Head of caudate nucleus (tissue), 42 donors: ENCODE data around the gene EIF4E1B.
"Not testable (repeated sequence)": the region's sequence is repeated elsewhere in the genome, so short reads cannot be mapped to it uniquely, and the experiment has no call there.

Source experiments
- DNase-seq, 42 donors: peaks; one replicate each; pipeline versions ENCODE4 v3.0.0 to v3.0.0-alpha.2; 2020 to 2021; ENCODE audit warnings: mixed read lengths in 7 of 42
- intact Hi-C: fragments of 100-400 bp; cut with DNase I; formaldehyde crosslinking; loops from one replicate; pipeline ENCODE4 v1.15.0; 2022

Gene EIF4E1B

GRCh38 chr5:176629853-176630680, at the start of gene EIF4E1B, which contains the start of gene SNCB:
EIF4E1B (plus strand) TSS chr5:176630675; CDS start chr5:176642788, 12,113 bp downstream.
SNCB (minus strand) TSS chr5:176630534; CDS start chr5:176629654, 880 bp downstream.
- intact Hi-C loops, result no loop called here
- DNase-seq, result peak in 39 of 42 donors; percentile 34 to 84 (median 66)

GRCh38 chr5:176581361-176581760, 49.1 kb upstream of the EIF4E1B start:
- no peak for DNase-seq
- intact Hi-C loops, result no loop called here

GRCh38 chr5:176583076-176583475, 47.4 kb upstream of the EIF4E1B start:
- intact Hi-C loops, result no loop called here

GRCh38 chr5:176587398-176587797, 43.1 kb upstream of the EIF4E1B start:
- DNase-seq, result no peak
- intact Hi-C loops, result no loop called here

More at GRCh38 chr5:176583076-176583475, 47.4 kb upstream of the EIF4E1B start:
- no peak for DNase-seq

GRCh38 chr5:176588297-176588696, 42.2 kb upstream of the EIF4E1B start:
- no peak for DNase-seq
- intact Hi-C loops, result no loop called here

GRCh38 chr5:176589039-176589769, 41.3 kb upstream of the EIF4E1B start:
- intact Hi-C loops, result no loop called here
- DNase-seq, result no peak

GRCh38 chr5:176590035-176590717, 40.3 kb upstream of the EIF4E1B start:
- no peak for DNase-seq
- intact Hi-C loops, result no loop called here

- intact Hi-C loops, DNase-seq: not testable (repeated sequence)
Measured at GRCh38 chr5:176591667-176592066, 38.8 kb upstream of the EIF4E1B start.

GRCh38 chr5:176592573-176592972, 37.9 kb upstream of the EIF4E1B start:
- intact Hi-C loops, result no loop called here
- no peak for DNase-seq

- no peak for DNase-seq
- intact Hi-C loops, result no loop called here
Measured at GRCh38 chr5:176593273-176593869, 37.1 kb upstream of the EIF4E1B start.

GRCh38 chr5:176594554-176594953, 35.9 kb upstream of the EIF4E1B start:
- intact Hi-C loops, result no loop called here
- no peak for DNase-seq

- DNase-seq, result no peak
- intact Hi-C loops, result no loop called here
Measured at GRCh38 chr5:176595386-176595943, 35.0 kb upstream of the EIF4E1B start.

GRCh38 chr5:176596069-176596644, 34.3 kb upstream of the EIF4E1B start:
- intact Hi-C loops, result no loop called here
- DNase-seq, result no peak

GRCh38 chr5:176596689-176597416, 33.6 kb upstream of the EIF4E1B start:
- no peak for DNase-seq
- intact Hi-C loops, result no loop called here

- DNase-seq, result no peak
Measured at GRCh38 chr5:176597417-176598389, 32.8 kb upstream of the EIF4E1B start.

GRCh38 chr5:176599749-176600430, 30.6 kb upstream of the EIF4E1B start:
- intact Hi-C loops, DNase-seq: not testable (repeated sequence)

More at GRCh38 chr5:176597417-176598389, 32.8 kb upstream of the EIF4E1B start:
- intact Hi-C loops, result no loop called here
